HG02840 (cell line): Measurements from ENCODE around the gene ANKH.
"Not testable (repeated sequence)": the region's sequence is repeated elsewhere in the genome, so short reads cannot be mapped to it uniquely, and the experiment has no call there.

Experiments used
- ATAC-seq: cut with Tn5 transposase; IDR thresholded peaks from one replicate; pipeline ENCODE4 v1.9.1; 2021; ENCODE audit warnings: mild to moderate bottlenecking, moderate library complexity, moderate number of reproducible peaks; ENCODE audit not compliant: unreplicated experiment, low FRiP score

Gene ANKH

DNA sequence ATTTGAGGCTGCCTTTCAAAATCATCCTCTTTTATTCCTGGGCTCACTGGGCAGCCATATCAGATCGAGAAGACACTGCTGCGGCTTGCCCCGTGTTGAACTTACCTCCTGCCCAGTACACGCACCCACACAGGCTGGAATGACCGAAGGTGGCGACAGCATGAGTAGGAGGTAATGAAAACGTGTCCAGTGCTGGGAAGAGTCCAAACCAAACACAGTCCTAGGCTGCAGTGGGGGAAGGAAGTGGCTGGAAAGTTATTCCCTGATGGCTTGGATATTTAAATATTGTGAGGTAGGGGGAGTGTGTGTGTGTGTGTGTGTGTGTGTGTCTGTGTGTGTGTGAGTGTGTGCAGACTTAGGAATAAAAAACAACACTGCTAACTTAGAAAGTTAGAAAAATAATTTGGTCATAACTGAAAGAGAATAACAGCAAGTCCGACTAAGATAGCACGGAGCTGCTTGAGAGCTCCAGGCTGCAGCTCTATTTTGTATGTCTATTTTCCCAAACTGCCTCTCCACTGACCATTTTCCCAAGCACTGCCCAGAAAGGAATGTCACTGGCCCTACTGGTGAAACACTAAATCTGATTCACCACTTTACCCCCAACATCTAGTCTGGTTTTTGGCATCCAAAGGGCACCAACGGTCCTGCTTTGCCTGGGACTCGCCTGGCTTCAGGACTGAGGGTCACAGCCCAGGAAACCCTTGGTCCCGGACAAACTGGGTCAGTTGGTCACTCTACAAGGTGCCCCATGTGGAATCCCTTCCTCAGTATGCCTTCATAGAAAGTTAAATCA is 41.2 kb downstream of the ANKH start:
- ATAC-seq, result no peak

DNA sequence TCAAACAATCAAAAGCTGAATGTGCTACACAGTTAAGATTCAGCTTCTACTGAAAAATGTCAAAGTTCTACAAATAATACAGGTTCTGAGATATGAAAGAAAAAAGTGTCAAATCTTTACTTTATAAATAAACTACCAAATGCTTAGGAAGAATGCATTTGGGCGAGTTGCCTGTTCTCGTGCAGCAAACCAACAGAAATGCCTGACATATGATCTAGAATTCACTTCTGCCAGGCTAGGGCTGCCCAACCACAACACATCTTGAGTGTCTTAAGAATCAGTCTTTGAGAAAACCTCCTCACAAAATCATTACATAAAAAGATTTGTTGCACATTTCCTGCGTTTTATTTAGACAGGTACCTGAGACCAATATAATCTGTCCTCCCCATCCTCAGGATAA is 42.2 kb downstream of the ANKH start:
- ATAC-seq, result no peak

DNA sequence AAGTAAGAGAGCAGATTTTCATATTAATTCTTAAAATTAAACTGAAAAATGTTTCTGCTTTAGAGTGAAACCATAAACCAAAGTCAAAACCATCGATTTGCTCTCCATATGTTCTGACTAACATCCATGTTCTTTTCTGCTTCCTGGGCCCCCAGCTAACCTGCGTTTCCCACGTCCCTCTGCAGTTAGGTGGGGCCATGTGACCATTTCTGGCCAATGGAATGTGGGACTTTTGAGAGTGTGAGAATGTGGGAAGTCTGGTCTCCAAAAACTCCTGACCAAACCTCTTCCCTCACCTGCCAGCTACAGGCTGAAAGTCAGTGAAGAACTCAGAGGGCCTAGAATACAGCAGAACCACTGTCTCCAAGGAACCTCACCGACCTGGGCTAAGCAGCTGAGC is 44.9 kb downstream of the ANKH start:
- no peak for ATAC-seq

DNA sequence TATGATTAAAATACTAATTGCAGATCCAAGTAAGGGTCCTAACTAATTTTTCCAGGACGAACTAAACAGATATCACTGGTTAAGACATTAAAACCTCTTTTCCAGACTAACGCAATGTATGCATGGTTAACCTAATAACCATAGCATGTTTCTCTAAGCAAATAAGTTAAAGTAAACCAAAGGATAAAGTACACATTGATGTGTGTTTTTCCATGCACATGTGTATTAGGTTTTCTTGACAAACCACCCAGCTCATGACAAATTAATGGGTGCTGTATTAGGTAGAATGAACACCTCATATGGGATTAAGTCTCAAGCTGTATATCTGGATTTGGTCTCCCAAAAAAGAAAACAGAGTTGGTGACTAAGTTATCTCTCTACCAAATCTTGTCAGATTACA is 45.6 kb downstream of the ANKH start:
- ATAC-seq, result no peak

DNA sequence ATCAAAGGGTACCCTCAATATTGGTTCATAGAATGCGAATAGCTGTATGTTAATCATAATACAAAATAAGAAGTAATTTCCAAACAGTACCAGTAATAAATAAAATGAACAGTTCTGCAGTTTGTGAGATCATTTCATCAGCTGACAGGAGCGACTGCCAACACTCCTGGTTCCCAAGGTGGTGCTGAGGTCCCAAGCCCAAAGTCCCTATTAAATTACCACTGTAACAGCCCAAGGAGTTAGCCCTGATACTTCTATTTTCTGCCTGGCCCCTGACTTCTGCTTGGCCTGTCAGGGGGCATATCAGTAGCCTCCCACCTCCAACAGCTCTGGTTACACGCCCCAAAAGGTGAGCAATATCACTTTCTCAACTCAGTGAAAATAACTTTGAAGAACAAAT is 47.1 kb downstream of the ANKH start:
- no peak for ATAC-seq

DNA sequence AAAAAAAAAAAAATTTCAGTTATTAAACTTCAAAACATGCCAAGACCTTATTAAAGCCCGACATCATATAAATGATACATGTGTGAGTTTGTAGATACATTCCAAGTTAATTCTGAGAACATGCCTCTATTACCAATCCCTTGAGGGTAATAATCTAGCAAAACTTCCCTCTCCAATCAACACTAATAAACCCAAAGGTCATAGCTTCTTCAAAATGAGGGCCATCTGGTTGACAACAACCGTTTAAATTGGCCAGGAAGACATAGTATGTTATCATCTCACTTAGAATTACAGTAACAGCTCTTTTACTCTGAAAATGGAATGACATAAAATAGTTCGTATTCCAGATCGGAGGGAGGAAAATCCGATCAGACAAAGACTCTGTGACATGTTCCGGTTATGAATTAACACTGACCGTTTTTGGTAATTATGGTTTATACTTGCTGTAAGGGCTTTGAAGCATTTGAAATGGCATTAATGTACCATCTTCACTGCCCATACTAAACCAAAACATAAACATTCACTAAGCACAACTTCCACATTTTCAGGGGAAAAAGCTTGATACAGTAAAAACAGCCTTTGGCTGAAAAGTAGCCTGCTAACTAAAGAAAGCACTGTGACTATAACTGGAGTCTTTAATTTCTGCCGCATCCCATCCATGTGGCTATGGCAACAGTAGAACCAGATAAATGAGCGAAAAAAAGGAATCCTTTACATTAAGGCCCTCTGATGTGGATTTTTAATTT is 50.3 kb downstream of the ANKH start:
- ATAC-seq, result no peak

DNA sequence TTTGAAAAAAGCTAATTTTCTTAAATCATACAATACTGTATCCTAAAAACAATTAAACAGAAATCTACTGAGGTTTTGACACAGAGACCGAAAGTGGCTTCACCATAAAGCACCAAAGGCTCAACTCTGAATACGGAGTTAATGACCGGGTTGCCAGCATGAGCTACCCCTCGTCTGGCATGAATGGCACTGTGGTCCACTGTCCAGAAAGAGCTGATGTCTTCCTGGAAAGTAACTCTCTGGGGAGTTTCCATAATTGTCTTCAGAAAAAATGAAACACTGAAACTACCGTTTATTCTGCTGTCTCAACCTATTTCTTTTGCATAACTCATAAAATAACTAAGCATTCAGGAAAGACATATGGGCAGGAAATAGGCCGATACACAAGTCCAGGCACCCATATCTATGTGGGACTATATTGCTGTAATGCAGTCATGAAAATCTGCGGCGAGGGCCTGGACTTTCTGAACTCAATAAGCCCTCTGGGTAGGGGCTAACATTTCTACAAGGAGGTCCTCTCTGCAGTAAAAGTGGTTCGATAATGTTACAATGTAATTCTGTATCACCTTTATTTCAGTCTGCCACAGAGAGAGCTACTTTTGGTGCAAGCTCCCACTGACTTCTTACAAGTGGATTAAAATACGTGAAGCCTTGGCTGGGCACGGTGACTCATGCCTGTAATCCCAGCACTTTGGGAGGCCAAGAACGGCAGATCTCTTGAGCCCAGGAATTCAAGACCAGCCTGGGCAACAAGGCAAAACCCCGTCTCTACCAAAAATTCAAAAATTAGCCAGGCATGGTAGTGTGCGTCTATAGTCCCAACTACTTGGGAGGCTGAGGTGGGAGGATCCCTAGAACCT is 52.4 kb downstream of the ANKH start:
- ATAC-seq, result no peak

DNA sequence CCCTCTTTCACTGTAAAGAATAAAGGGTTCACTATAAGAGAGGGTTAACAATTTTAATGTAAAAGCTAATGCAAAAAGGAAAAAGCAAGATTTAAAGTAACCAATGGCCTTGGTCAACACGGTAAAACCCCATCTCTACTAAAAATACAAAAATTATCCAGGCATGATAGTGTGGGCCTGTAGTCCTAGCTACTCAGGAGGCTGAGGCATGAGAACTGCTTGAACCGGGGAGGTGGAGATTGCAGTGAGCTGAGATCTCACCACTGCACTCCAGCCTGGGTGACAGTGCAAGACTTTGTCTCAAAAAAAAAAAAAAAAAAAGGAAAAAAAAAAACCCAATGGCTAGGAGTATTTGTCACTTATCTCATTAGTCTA is 53.8 kb downstream of the ANKH start:
- ATAC-seq, result not testable (repeated sequence)

DNA sequence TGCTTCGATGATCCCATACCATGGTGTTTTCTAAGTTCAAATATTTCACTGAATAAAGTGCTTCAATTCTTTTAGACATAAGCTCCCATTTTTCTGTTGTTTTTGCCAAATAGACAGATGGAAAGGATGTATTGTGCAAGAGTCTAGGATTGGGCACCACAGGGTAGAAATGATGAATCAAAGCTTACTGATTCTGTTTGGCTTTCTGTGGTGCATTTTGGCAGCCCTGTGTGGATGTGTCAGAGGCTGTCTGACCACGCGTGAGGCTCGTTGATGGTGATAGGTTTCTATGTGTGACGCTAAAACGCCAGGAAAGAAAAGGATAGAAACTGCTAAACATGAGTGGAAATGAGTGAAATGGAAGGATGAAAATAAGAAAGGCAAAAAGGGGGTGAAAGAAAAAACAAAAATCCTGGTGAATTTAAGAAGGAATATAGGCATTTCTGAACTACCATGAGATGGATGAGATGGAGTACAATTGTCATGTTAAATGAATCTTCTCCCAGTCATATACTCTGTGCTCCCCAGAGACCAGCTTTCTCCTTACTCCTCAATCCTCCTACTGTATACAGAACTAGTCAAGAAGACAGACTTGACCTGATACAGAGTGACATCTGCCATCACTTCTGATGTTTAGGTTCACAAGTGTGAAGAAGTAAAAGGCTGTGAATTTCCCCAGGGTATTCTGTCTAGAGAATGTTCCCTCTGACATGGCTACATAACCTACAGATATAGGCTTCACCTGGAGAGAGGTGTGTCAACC is 54.4 kb downstream of the ANKH start:
- ATAC-seq, result no peak

DNA sequence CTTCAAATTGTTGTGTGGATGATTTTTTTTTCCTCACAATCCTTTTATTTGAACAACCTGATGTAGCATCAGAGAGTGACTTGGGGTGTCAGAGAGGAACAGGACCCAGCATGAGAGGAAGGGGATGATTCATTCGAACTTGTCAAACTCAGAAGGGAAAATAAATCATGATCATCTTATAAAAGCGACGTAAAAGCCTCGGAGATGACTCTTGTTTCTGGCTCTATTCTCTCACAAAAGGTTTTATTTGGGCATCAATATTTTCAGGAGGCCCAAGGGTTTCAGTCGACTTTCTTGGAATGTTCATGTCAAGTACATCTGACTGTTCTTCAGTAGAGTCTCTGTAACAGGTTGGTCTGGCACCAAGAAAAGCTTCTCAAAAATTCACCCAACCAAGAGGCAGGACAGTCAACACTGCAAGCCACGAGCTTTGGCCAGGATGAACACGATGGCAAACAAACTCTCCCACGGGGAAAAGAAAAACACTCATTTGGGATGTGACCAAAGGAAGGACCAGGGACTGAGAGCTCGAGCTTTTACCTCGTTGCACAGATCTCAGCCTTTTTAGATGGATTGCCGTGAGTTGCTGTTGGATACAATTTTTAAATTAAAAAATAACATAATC is 55.1 kb downstream of the ANKH start:
- ATAC-seq, result no peak

DNA sequence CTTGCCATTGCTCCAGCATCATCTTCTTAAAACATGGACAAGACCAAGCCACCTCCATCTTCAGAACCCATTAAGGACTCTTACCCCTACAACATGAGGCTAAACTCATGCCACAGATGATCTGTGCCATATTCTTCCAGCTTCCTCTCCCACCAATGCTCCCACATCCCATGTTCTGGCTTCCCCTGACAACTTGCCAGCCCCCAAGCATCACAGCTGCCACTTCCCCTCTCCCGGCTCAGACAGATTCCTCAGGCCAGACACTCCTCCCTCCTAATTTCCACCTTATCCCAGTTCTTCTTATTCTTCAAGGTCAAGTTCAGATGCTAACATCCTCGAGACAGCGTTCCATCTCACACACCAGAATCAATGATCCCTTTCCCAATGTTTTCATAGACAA is 57.8 kb downstream of the ANKH start:
- no peak for ATAC-seq

DNA sequence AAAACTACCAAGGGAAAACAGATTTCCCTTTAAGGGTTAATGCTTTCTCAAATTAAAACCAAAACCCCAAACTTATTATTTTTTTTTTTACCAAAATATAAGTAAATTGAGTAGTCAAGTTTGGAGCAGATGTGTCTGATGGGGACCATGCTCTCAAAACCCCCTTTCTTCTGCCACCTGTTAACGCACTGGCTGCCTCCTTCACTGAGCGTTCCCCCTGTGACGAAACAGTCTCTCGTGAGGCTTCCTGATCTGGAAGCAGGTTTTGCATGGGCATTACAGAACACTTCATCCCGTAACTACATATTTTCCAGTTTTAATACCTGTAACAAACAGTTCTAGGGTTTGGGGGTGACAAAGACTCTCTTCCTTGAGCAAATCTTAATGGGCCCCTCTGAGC is 59.4 kb downstream of the ANKH start:
- no peak for ATAC-seq

DNA sequence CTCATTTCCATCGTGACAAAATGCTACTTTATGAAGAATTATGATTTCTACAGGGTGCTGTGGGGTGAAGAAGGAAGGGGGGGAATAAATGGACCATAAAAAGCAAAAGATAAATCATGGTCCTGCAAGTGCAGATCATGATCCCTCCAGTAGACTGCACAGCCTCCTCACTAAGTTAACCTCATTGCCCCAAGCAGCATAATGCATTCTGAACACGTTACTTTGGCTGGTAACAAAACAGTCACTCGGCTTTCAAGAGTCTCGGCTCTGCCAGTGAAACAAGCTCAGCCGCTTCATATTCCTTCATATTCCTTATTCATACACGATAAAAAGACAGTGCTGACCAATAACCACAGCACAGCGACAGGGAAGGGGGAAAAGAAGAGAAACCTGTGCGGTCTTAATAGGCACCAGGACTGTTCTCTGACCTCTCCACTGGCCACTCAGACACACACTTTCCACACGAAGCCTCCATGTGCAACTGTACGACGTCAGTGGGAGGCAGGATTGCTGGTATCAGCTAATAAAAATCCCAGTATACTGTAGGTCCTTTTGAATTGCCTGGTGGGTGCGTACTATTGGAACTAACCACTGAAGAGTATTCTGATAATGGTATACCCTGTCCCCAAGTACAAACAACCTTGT is 60.5 kb downstream of the ANKH start:
- no peak for ATAC-seq

DNA sequence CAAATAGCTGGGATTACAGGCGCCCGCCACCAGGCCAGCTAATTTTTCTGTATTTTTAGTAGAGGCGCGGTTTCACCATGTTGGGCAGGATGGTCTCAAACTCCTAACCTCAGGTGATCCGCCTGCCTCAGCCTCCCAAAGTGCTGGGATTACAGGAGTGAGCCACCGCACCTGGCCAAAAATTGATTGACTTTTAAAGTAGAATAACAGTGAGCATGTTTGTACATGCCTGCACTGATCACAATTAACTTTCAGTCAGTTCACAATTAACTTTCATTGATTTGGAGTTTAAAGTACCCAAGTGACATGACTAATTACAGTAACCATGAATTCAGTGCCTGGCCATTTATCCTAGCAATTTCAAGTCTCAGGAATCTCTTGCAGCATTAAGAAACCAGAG is 61.3 kb downstream of the ANKH start:
- ATAC-seq, result no peak

DNA sequence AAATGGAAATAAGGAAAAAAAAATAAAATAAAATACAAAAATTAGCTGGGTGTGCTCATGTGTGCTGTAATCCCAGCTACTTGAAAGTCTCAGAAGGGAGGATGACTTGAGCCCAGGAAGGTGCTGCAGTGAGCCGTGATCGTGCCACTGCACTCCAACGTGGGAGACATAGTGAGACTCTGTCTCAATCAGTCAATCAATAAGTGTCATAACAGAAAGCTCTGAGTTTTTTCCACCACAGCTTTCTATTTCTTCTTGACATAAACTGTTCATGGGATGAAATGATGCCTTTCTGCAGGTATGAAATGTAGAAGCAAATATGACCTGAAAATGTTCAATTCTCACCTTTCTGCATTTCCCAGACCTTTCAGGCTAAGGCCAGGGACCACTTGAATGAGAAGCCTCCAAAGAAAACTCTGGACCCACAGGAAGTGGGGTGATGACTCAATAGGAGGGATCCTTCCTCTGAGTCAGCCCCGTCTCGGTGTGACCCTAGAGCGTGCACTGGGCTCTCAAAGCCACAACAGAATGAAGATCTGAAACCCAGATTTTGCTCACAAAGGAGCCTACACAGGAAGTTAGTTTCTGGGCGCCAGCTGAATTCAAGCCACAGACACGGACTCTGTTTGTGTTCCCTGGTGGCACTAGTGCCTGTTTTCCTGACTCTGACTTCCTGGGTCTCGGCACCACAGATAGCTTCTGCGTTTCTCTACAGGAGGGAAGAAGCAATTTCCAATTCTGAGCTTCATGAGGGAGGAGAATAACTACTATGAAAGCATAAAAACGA is 62.0 kb downstream of the ANKH start:
- ATAC-seq, result peak; percentile 99

DNA sequence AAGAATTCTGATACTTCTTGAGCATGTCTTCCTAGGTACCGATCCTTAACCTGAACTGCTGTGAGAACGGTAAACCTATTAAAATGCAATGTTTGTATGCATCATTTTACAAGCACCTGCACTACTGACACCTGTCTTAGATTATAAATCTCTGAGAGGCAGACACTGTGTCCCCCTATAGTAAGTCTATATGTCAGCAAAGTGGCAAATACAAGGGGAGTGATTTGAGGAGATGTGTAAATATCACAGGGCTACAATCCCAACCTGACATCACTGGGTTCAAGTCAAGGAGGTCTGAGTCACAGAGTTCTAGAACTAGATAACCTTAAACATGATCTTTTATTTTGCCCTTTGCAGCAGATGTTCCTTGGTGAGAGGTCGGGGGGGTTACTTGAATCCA is 64.1 kb downstream of the ANKH start:
- ATAC-seq, result no peak

DNA sequence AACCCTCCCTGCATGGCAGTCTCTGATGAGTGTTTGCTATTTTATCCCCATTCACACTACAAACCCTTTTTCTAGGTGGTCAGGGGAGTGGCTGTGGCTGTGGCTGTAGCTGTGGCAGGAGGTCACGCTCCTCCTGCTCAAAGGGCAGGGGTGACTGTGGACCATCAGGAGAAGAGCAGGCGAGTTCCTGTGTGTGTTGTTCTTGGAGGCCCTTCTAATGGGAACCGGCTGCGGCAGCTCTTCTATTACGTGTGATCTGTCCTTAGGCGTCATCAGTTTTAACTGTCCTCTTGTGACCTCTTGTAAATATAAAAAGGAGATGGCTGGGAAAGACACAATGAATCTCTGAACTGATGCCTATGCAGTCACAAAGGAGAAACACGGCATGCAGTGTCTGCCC is 65.1 kb downstream of the ANKH start:
- no peak for ATAC-seq

DNA sequence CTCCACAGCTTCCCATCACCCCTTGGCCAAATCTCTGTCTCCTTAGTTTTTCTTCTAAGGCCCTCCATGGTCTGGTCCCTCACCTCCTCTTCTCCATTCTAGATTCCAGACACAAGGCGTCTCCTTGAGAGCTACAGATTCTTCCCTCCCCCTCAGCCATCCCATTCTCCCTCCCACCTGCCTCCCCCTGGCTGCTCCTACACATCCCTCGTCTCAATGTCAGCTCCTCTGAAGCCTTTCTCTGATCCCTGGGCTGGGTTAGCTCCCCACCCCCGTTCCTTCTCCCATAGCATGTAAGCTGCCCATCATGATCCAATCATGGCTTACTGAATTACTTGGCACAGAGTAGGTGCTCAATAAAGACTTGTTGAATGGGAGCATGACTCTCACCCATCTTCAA is 69.0 kb downstream of the ANKH start:
- no peak for ATAC-seq

DNA sequence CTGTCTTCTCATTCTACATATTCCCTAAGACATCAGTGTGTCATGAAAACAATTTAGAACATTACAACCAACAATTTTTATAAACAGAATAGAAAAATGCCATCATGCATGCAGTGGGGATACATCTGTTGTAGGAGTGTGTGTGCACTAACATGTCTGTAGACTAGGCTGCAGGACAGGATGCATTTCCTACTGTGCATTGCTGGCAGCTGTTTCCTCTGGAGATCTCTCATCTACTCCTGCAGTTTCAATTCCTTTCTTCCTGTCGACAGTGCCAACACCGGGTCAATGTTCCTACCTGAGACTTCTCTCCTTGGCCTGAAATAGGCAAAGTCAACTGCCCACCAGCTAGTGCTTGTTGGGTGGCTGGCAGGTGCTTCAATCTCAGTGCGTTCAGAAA is 69.8 kb downstream of the ANKH start:
- no peak for ATAC-seq
